ENCODE measurements around the gene PTPN5.
"Not testable (repeated sequence)": the region's sequence is repeated elsewhere in the genome, so short reads cannot be mapped to it uniquely, and the experiment has no call there.

Gene PTPN5

DNA sequence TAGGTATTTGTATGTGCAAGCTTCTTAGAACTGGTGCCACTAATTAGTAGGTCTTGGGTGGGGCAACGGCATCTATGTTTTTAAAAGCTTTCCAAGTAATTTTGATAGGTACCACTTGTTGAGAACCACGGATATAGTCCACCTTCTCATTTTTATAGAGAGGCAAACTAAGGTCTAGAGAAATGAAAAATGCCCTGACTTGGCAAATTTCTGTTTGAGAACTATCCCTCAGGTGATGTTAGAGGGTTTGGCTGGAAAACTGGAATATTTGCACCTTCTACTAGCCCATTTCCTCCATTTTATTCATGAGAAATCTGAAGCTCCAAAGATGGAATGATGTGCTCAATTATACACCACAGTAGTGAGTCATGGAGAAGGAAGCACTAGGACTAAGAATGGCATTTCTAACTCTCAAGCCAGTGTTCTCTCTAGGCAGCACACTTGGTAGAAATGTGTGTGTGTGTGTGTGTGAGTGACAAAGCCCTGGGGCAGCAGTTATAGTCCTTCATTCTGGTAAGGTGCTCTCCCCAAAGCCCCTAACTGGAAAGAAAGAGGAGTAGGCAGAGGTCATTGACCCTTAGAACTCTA is 94.9 kb downstream of the PTPN5 start:
- no peaks in the 10 kb centered on the region for H3K36me3 ChIP-seq (ENCODE audit: control insufficient read depth, insufficient read depth, low read length)
- H3K79me2 ChIP-seq, result no peaks in the 10 kb centered on the region
- no peak overlapping the region for H3K4me3 ChIP-seq (ENCODE audit: low read depth, low read length)
- no peak overlapping the region for H3K9ac ChIP-seq
- no peaks in the 10 kb centered on the region for H3K9me3 ChIP-seq (ENCODE audit: control insufficient read depth, low read length)
- H3K4me2 ChIP-seq (ENCODE audit: low read length), result no peak overlapping the region
- TF ChIP-seq, protein P1, sequence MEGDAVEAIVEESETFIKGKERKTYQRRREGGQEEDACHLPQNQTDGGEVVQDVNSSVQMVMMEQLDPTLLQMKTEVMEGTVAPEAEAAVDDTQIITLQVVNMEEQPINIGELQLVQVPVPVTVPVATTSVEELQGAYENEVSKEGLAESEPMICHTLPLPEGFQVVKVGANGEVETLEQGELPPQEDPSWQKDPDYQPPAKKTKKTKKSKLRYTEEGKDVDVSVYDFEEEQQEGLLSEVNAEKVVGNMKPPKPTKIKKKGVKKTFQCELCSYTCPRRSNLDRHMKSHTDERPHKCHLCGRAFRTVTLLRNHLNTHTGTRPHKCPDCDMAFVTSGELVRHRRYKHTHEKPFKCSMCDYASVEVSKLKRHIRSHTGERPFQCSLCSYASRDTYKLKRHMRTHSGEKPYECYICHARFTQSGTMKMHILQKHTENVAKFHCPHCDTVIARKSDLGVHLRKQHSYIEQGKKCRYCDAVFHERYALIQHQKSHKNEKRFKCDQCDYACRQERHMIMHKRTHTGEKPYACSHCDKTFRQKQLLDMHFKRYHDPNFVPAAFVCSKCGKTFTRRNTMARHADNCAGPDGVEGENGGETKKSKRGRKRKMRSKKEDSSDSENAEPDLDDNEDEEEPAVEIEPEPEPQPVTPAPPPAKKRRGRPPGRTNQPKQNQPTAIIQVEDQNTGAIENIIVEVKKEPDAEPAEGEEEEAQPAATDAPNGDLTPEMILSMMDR (IDR thresholded peaks at IDR 0.05), result no peak
- H3K27ac ChIP-seq, result no peak overlapping the region
- H3K27me3 ChIP-seq (ENCODE audit: control insufficient read depth, insufficient read depth, low read length), result no peaks in the 10 kb centered on the region
- no peak overlapping the region for H2AFZ ChIP-seq
- peaks cover 4% of the 10 kb centered on the region for H3K4me1 ChIP-seq

DNA sequence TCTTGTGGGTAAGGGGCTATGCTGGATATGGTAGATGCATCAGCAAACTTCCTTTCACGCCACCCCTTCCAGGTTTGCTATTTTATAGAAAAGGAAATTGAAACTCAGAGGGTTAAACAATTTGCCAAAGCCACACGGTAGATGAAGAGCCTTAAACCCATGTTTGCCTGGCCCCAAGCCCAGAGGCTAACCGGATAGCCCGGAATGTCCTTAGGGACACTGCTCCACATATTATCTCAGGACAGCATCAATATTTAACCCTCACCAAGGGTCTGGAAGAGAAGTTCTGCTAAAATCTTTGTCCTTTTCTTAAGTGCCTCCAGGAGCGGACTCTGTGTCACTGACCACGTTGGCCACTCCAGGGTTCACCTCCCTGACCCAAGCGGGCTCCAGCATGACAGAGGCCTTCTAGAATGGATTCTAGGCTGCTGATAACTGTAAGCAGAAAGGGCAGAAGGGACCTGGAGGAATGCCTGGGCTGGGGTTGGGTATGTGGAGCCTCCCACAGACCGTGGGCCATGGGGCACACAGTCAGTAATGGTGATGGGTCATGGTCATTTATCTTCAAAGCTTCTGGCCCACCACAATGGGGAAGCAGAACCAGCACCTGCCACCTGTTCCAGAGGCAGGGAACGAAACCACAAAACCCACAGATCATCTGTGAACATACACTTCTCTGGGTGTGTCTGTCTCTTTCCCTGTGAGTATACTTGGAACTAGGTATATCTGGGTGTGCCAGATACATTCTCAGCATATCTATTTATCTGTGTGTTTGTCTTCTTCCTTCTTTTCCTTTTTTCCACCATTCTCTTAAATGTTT is 98.4 kb downstream of the PTPN5 start:
- TF ChIP-seq, protein P1 (IDR thresholded peaks at IDR 0.05), result no peak

DNA sequence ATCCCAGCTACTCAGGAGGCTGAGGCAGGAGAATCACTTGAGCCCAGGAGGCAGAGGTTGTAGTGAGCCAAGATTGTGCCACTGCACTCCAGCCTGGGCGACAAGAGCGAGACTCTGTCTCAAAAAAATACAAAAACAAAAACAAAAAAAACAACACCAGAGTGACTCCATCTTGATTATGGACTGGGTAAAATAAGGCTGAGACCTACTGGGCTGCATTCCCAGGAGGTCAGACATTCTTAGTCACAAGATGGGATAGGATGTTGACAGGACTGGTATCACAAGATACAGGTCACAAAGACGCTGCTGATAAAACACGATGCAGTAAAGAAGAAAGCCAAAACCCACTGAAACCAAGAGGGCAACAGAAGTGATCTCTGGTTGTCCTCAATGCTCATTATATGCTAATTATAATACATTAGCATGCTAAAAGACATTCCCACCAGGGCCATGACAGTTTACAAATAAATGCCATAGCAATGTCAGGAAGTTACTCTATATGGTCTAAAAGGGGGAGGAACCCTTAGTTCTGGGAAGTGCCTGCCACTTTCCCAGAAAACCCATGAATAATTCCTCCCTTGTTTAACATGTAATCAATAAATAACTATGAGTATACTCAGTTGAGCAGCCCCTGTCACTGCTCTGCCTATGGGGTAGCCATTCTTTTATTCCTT is 100.0 kb downstream of the PTPN5 start:
- not testable (repeated sequence) for H3K36me3 ChIP-seq (ENCODE audit: control insufficient read depth, insufficient read depth, low read length); H3K9me3 ChIP-seq (ENCODE audit: control insufficient read depth, low read length); H3K27ac ChIP-seq; H3K79me2 ChIP-seq; H3K27me3 ChIP-seq (ENCODE audit: control insufficient read depth, insufficient read depth, low read length); H3K4me3 ChIP-seq (ENCODE audit: low read depth, low read length); H3K4me2 ChIP-seq (ENCODE audit: low read length); H3K4me1 ChIP-seq; H3K9ac ChIP-seq; H2AFZ ChIP-seq

More for the DNA sequence above, 98.4 kb downstream of the PTPN5 start:
- H3K27me3 ChIP-seq (ENCODE audit: control insufficient read depth, insufficient read depth, low read length), result no peaks in the 10 kb centered on the region
- no peak overlapping the region for H3K9ac ChIP-seq
- H3K79me2 ChIP-seq, result no peaks in the 10 kb centered on the region
- H3K4me2 ChIP-seq (ENCODE audit: low read length), result no peak overlapping the region
- H2AFZ ChIP-seq, result no peak overlapping the region
- H3K9me3 ChIP-seq (ENCODE audit: control insufficient read depth, low read length), result no peaks in the 10 kb centered on the region
- H3K4me1 ChIP-seq, result no peaks in the 10 kb centered on the region
- no peaks in the 10 kb centered on the region for H3K36me3 ChIP-seq (ENCODE audit: control insufficient read depth, insufficient read depth, low read length)
- H3K4me3 ChIP-seq (ENCODE audit: low read depth, low read length), result no peak overlapping the region
- no peak overlapping the region for H3K27ac ChIP-seq

DNA sequence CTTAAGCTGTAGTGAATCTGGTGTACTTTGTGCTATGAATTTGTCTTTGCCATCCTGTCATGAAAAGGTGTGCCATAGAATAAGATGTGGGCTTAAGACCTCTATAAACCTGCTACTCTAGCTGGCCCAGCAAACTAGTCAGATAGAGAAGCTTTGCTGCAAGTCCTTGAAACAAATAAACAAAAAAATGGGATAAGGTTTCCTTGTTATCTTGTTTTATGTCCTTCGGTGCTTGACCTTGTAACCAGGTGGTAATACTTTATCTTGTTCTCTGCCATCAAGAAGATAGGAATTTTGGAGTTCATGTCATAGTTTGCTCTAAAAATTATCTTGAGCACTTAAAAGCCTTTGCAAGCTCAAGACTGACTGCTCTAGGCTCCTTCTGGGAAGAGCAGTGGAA is 107.3 kb downstream of the PTPN5 start:
- H2AFZ ChIP-seq, result no peak overlapping the region
- no peaks in the 10 kb centered on the region for H3K9me3 ChIP-seq (ENCODE audit: control insufficient read depth, low read length)
- H3K79me2 ChIP-seq, result no peaks in the 10 kb centered on the region
- no peaks in the 10 kb centered on the region for H3K27me3 ChIP-seq (ENCODE audit: control insufficient read depth, insufficient read depth, low read length)
- TF ChIP-seq, protein P1 (IDR thresholded peaks at IDR 0.05), result no peak
- H3K27ac ChIP-seq, result no peak overlapping the region
- no peaks in the 10 kb centered on the region for H3K36me3 ChIP-seq (ENCODE audit: control insufficient read depth, insufficient read depth, low read length)
- no peaks in the 10 kb centered on the region for H3K4me1 ChIP-seq
- H3K4me2 ChIP-seq (ENCODE audit: low read length), result no peak overlapping the region
- no peak overlapping the region for H3K9ac ChIP-seq
- H3K4me3 ChIP-seq (ENCODE audit: low read depth, low read length), result no peak overlapping the region

DNA sequence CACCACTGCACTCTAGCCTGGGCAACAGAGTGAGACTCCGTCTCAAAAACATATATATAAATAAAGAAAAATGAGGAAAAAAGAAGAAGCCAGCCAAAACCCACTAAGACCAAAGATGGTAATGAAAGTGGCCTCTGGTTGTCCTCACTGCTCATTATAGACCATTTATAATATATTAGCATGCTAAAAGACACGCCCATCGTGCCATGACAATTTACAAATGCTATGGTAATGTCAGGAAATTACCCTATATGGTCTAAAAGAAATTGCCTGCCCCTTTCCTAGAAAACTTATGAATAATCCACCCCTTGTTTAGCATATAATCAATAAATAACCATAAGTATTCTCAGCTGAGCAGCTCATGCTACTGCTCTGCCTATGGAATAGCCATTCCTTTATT is 109.1 kb downstream of the PTPN5 start:
- Histone ChIP-seq H3K4me3 (ENCODE audit: low read depth, low read length) (no peak overlapping the region), H3K36me3 (ENCODE audit: control insufficient read depth, insufficient read depth, low read length) (no peaks in the 10 kb centered on the region), H3K27me3 (ENCODE audit: control insufficient read depth, insufficient read depth, low read length) (no peaks in the 10 kb centered on the region), H3K79me2 (no peaks in the 10 kb centered on the region), H2AFZ (no peak overlapping the region), H3K27ac (no peak overlapping the region), H3K4me2 (ENCODE audit: low read length) (no peak overlapping the region), H3K9me3 (ENCODE audit: control insufficient read depth, low read length) (no peaks in the 10 kb centered on the region), H3K9ac (no peak overlapping the region), H3K4me1 (no peaks in the 10 kb centered on the region)
- TF ChIP-seq, protein P1 (IDR thresholded peaks at IDR 0.05), result no peak

DNA sequence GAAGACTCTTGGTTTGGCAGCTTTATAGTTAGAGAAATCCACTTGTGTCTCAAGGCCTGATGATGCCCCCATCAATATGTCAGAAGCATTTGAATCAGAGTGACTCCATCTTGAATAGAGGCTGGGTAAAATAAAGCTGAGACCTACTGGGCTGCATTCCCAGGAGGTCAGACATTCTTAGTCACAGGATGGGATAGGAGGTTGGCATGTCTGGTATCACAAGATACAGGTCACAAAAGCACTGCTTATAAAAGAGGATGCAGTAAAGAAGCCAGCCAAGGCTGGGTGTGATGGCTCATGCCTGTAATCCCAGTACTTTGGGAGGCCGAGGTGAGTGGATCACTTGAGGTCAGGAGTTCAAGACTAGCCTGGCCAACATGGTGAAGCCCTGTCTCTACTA is 109.6 kb downstream of the PTPN5 start:
- not testable (repeated sequence) for H3K4me2 ChIP-seq (ENCODE audit: low read length); H2AFZ ChIP-seq; H3K4me3 ChIP-seq (ENCODE audit: low read depth, low read length); H3K4me1 ChIP-seq; H3K79me2 ChIP-seq; H3K27ac ChIP-seq; H3K9ac ChIP-seq; H3K27me3 ChIP-seq (ENCODE audit: control insufficient read depth, insufficient read depth, low read length); H3K9me3 ChIP-seq (ENCODE audit: control insufficient read depth, low read length); H3K36me3 ChIP-seq (ENCODE audit: control insufficient read depth, insufficient read depth, low read length)

Measured in parathyroid adenoma (tissue), 2 donors.